ENCODE measurements around the gene ANO3. TPM values are rescaled to one million over a fixed set of nuclear protein-coding genes. Genes with fewer than 3 reads are reported as not detected.

Gene ANO3
- total and polyA plus RNA-seq, 2 experiments from 2014 or later = not detected

- Histone ChIP-seq H3K79me2 (replicated peaks; ENCODE audit: insufficient read depth) (no peaks in the 10 kb centered on the region), H3K9me2 (ENCODE audit: insufficient read depth) (no peaks in the 10 kb centered on the region; the same call in 1 of the 2 replicates), H3K36me3 (ENCODE audit: insufficient read depth) (no peaks in the 10 kb centered on the region), H3K4me3 (no peak overlapping the region), H4K20me1 (replicated peaks; ENCODE audit: insufficient read depth) (no peaks in the 10 kb centered on the region), H3K27me3 (ENCODE audit: insufficient read depth) (no peaks in the 10 kb centered on the region), H3K4me1 (ENCODE audit: insufficient read depth) (no peaks in the 10 kb centered on the region), H3K4me2 (no peak overlapping the region), H3F3A (replicated peaks; ENCODE audit: low read depth) (no peaks in the 10 kb centered on the region), H3K27ac (ENCODE audit: low read depth) (no peak overlapping the region), H2AFZ (no peak overlapping the region)
- peaks cover 28% of the 10 kb centered on the region; the same call in 2 of the 3 replicates for H3K36me3 Mint-ChIP-seq (ENCODE audit: low read depth)
- no peaks in the 10 kb centered on the region for H3K4me1 Mint-ChIP-seq
- ATAC-seq (no peak), DNase-seq (ENCODE audit: low spot score) (no peak)
- H3K27ac Mint-ChIP-seq = no peak overlapping the region
- H3K27me3 Mint-ChIP-seq (ENCODE audit: insufficient read depth, low read depth, poor library complexity) = peaks cover 2% of the 10 kb centered on the region
- H3K9me3 Mint-ChIP-seq = peaks cover 36% of the 10 kb centered on the region
- no peak for TF ChIP-seq REST (IDR thresholded peaks at IDR 0.05; ENCODE audit: unreplicated experiment)
- TF ChIP-seq, protein P1, sequence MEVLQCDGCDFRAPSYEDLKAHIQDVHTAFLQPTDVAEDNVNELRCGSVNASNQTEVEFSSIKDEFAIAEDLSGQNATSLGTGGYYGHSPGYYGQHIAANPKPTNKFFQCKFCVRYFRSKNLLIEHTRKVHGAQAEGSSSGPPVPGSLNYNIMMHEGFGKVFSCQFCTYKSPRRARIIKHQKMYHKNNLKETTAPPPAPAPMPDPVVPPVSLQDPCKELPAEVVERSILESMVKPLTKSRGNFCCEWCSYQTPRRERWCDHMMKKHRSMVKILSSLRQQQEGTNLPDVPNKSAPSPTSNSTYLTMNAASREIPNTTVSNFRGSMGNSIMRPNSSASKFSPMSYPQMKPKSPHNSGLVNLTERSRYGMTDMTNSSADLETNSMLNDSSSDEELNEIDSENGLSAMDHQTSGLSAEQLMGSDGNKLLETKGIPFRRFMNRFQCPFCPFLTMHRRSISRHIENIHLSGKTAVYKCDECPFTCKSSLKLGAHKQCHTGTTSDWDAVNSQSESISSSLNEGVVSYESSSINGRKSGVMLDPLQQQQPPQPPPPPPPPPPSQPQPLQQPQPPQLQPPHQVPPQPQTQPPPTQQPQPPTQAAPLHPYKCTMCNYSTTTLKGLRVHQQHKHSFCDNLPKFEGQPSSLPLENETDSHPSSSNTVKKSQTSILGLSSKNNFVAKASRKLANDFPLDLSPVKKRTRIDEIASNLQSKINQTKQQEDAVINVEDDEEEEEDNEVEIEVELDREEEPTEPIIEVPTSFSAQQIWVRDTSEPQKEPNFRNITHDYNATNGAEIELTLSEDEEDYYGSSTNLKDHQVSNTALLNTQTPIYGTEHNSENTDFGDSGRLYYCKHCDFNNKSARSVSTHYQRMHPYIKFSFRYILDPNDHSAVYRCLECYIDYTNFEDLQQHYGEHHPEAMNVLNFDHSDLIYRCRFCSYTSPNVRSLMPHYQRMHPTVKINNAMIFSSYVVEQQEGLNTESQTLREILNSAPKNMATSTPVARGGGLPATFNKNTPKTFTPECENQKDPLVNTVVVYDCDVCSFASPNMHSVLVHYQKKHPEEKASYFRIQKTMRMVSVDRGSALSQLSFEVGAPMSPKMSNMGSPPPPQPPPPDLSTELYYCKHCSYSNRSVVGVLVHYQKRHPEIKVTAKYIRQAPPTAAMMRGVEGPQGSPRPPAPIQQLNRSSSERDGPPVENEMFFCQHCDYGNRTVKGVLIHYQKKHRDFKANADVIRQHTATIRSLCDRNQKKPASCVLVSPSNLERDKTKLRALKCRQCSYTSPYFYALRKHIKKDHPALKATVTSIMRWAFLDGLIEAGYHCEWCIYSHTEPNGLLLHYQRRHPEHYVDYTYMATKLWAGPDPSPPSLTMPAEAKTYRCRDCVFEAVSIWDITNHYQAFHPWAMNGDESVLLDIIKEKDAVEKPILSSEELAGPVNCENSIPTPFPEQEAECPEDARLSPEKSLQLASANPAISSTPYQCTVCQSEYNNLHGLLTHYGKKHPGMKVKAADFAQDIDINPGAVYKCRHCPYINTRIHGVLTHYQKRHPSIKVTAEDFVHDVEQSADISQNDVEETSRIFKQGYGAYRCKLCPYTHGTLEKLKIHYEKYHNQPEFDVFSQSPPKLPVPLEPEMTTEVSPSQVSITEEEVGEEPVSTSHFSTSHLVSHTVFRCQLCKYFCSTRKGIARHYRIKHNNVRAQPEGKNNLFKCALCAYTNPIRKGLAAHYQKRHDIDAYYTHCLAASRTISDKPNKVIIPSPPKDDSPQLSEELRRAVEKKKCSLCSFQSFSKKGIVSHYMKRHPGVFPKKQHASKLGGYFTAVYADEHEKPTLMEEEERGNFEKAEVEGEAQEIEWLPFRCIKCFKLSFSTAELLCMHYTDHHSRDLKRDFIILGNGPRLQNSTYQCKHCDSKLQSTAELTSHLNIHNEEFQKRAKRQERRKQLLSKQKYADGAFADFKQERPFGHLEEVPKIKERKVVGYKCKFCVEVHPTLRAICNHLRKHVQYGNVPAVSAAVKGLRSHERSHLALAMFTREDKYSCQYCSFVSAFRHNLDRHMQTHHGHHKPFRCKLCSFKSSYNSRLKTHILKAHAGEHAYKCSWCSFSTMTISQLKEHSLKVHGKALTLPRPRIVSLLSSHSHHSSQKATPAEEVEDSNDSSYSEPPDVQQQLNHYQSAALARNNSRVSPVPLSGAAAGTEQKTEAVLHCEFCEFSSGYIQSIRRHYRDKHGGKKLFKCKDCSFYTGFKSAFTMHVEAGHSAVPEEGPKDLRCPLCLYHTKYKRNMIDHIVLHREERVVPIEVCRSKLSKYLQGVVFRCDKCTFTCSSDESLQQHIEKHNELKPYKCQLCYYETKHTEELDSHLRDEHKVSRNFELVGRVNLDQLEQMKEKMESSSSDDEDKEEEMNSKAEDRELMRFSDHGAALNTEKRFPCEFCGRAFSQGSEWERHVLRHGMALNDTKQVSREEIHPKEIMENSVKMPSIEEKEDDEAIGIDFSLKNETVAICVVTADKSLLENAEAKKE (CRISPR knock-in tag; IDR thresholded peaks at IDR 0.05) = no peak
- no peak for TF ChIP-seq EZH2phosphoT487 (IDR thresholded peaks at IDR 0.05; ENCODE audit: unreplicated experiment)
- no peak for TF ChIP-seq NANOG (IDR thresholded peaks at IDR 0.05; ENCODE audit: borderline replicate concordance)
- TF ChIP-seq JUNB (IDR thresholded peaks at IDR 0.05; ENCODE audit: unreplicated experiment) = no peak
- TF ChIP-seq, protein P2, sequence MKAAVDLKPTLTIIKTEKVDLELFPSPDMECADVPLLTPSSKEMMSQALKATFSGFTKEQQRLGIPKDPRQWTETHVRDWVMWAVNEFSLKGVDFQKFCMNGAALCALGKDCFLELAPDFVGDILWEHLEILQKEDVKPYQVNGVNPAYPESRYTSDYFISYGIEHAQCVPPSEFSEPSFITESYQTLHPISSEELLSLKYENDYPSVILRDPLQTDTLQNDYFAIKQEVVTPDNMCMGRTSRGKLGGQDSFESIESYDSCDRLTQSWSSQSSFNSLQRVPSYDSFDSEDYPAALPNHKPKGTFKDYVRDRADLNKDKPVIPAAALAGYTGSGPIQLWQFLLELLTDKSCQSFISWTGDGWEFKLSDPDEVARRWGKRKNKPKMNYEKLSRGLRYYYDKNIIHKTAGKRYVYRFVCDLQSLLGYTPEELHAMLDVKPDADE (IDR thresholded peaks at IDR 0.05) = no peak
- TF ChIP-seq CREB1 (CRISPR knock-in tag; IDR thresholded peaks at IDR 0.05; ENCODE audit: low read depth) = no peak
- TF ChIP-seq STAT1 (IDR thresholded peaks at IDR 0.05; ENCODE audit: unreplicated experiment) = no peak
- TF ChIP-seq CTCF (conservative IDR thresholded peaks at IDR 0.05; ENCODE audit: low read depth in 2 of 2) = no peak
- no peak for TF ChIP-seq EZH2 (IDR thresholded peaks at IDR 0.05; ENCODE audit: low read depth, unreplicated experiment)
- TF ChIP-seq POLR2AphosphoS5 (IDR thresholded peaks at IDR 0.05; ENCODE audit: low read depth) = no peak
- no peak for TF ChIP-seq ZNF114 (CRISPR knock-in tag; IDR thresholded peaks at IDR 0.05)
- TF ChIP-seq ZNF331 (CRISPR knock-in tag; IDR thresholded peaks at IDR 0.05; ENCODE audit: low read depth) = no peak
- H3K4me3 Mint-ChIP-seq = no peak overlapping the region
Observed at GRCh38 chr11:26483108-26483507, 151.2 kb downstream of the ANO3 start.

Data from GM23338 (cell line).